Liver (tissue), 3 donors: ENCODE results near the gene PDE10A.

Experiments
- CTCF ChIP-seq: fragments of 150-350 bp; IDR thresholded peaks from 2 replicates; pipeline ENCODE4 v1.5.1; 2017; ENCODE audit warnings: improper control_type of control experiment, low read depth, low read length; ENCODE audit not compliant: missing input control
- JUND ChIP-seq, 2 donors: IDR thresholded peaks; 2 replicates each; pipeline ENCODE4 v1.6.1; 2016; ENCODE audit warnings: antibody characterized with exemption in 2 of 2
- TAF1 ChIP-seq: conservative IDR thresholded peaks from 2 replicates; pipeline ENCODE4 v1.6.1; 2016; ENCODE audit warnings: antibody characterized with exemption, mild to moderate bottlenecking
- donor health status: healthy.
- donor health status: healthy.

DNA sequence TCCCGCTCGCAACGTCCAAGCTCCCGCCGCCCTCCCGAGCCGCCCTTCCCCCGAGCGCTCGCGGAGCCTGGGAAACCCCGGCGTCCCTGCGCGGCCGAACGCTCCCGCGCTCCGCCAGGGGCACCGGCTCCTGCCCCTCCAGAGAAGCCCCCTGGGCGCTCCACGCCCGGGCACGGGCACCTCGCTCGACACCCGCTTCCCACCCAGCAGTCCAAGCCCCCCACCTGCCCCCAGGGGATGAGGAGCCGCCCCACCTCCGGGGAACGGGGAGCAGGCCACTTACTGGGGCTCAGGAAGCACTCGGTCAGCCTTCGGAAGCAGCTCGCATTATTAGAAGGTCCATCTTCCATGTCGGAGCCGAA is 1.4 kb downstream of the PDE10A start:
- TF ChIP-seq TAF1 (no peak), CTCF (no peak), JUND (IDR thresholded peaks at IDR 0.05) (no peak)
